Spleen (tissue), 11 donors: ENCODE measurements around the gene SMYD2. TPM values are rescaled to one million over a fixed set of nuclear protein-coding genes. Genes with fewer than 3 reads are reported as not detected.

ENCODE experiments used
- DNase-seq: peaks from one replicate; pipeline ENCODE4 v3.0.0-alpha.2; 2020
- H3K27ac ChIP-seq, 8 donors: fragments of 200-600 bp; sonication (generic) in 7 of 8; 1 replicate in 4 of 8; 2 replicates in 4 of 8; pipeline versions ENCODE4 v1.5.0 to v1.8.0; 2016 to 2021; ENCODE audit warnings: inconsistent platforms in 4 of 8, mild to moderate bottlenecking in 4 of 8, moderate library complexity in 1 of 8
- H3K27me3 ChIP-seq, 7 donors: fragments of 200-600 bp; sonication (generic) in 6 of 7; replicated peaks in 1 of 7; 1 replicate in 4 of 7; 2 replicates in 3 of 7; pipeline versions ENCODE4 v1.5.0 to v1.8.0; 2016 to 2021; ENCODE audit warnings: inconsistent platforms in 3 of 7, mild to moderate bottlenecking in 1 of 7
- H3K36me3 ChIP-seq, 6 donors: fragments of 200-600 bp; sonication (generic) in 5 of 6; 1 replicate in 4 of 6; 2 replicates in 2 of 6; pipeline versions ENCODE4 v1.5.0 to v1.8.0; 2016 to 2021; ENCODE audit warnings: inconsistent platforms in 2 of 6
- H3K4me1 ChIP-seq, 6 donors: fragments of 200-600 bp; sonication (generic) in 5 of 6; 1 replicate in 3 of 6; 2 replicates in 3 of 6; pipeline versions ENCODE4 v1.5.0 to v1.8.0; 2016 to 2021; ENCODE audit warnings: inconsistent platforms in 3 of 6
- H3K4me3 ChIP-seq, 8 donors: fragments of 200-600 bp; sonication (generic) in 7 of 8; 1 replicate in 4 of 8; 2 replicates in 4 of 8; pipeline versions ENCODE4 v1.5.0 to v1.8.0; 2016 to 2021; ENCODE audit warnings: inconsistent platforms in 4 of 8, mild to moderate bottlenecking in 4 of 8, moderate library complexity in 2 of 8
- H3K9me3 ChIP-seq, 8 donors: fragments of 200-600 bp; sonication (generic) in 7 of 8; 1 replicate in 4 of 8; 2 replicates in 4 of 8; pipeline versions ENCODE4 v1.5.0 to v1.8.0; 2016 to 2021; ENCODE audit warnings: inconsistent platforms in 4 of 8
- CTCF ChIP-seq, 11 experiments: fragments of 200-600 bp in 7 of 11; fragments of 450-650 bp in 4 of 11; sonication (generic) in 4 of 11; IDR thresholded peaks in 8 of 11; conservative IDR thresholded peaks in 3 of 11; 1 replicate in 7 of 11; 2 replicates in 4 of 11; pipeline versions ENCODE4 v1.4.0 to v1.8.0; 2016 to 2021; ENCODE audit warnings: antibody characterized with exemption in 11 of 11, inconsistent platforms in 4 of 11, mild to moderate bottlenecking in 1 of 11
- POLR2A ChIP-seq, 3 donors: fragments of 450-650 bp; IDR thresholded peaks; one replicate each; pipeline ENCODE4 v1.5.1; 2017; ENCODE audit warnings: antibody characterized with exemption in 3 of 3, mild to moderate bottlenecking in 1 of 3
- POLR2AphosphoS5 ChIP-seq, 3 donors: sonication (generic); formaldehyde crosslinking; IDR thresholded peaks; one replicate each; pipeline ENCODE4 v1.5.1; 2017; ENCODE audit warnings: antibody characterized with exemption in 3 of 3
- WGBS, 5 donors: extraction: QIAGEN DNeasy Blood & Tissue Kit in 3 of 5; methylation state at CpG; one replicate each; pipeline versions ENCODE4 v1.1.5 to v1.1.7; 2013 to 2018; 5-methylcytosine and 5-hydroxymethylcytosine counted together
- intact Hi-C: fragments of 100-400 bp; cut with DNase I; formaldehyde crosslinking; loops from one replicate; pipeline ENCODE4 v1.15.0; 2023; ENCODE audit warnings: low total_unique reads
- polyA plus RNA-seq, 3 donors: library from polyadenylated mRNA; stranded (reverse); fragments of 200-250 nt; gene quantifications; one replicate each; pipeline ENCODE4 v1.2.1, GENCODE V29; 2013
- total RNA-seq, 7 donors: library from RNA; depleted of rRNA in 3 of 7; stranded (reverse); fragments of >200 nt in 3 of 7; fragmentation: NEBNext Ultra II Directional in 4 of 7; extraction: Animal tissue kit (Norgen Biotek cat#: 25700) in 4 of 7; gene quantifications; one replicate each; pipeline versions ENCODE4 v1.1.0 to v1.2.1, GENCODE V29; 2016 to 2021
- donor health status: healthy with polysubstance abuse.
- donor health status: DM: no; HTN: no; CAD: no; lungs with moderate emphysema.
- donor health status: DM: no; HTN: no; CAD: no.
- donor health status: Bipolar disorder and iron deficiency.
- donor health status: healthy.
- donor health status: DM: no; HTN: no; CAD: no.
- donor health status: DM: yes; HTN: yes; CAD: no.

The SMYD2 gene
- total and polyA plus RNA-seq, 10 donors = 23.5 to 39.7 (median 32.1) TPM

- Histone ChIP-seq H3K36me3 (peaks cover 0 to 67% (median 12%) of the 10 kb centered on the region in 6 donors), H3K4me3 (no peak overlapping the region), H3K4me1 (peaks cover 0 to 10% (median 3%) of the 10 kb centered on the region in 6 donors), H3K27ac (no peak overlapping the region), H3K9me3 (no peaks in the 10 kb centered on the region), H3K27me3 (no peaks in the 10 kb centered on the region)
- 75 to 83% (median 77%) methylated on average over 6 of the region's 6 CpGs for WGBS, 5 donors
- intact Hi-C loops = no loop called here
- TF ChIP-seq CTCF (IDR thresholded peaks at IDR 0.05 in 8 of 11, conservative IDR thresholded peaks at IDR 0.05 in 3 of 11) (no peak), POLR2AphosphoS5 (IDR thresholded peaks at IDR 0.05) (no peak), POLR2A (IDR thresholded peaks at IDR 0.05) (no peak)
- DNase-seq = no peak
These were observed 56.6 kb downstream of the SMYD2 start for GRCh38 chr1:214337511-214337910.

GRCh38 chr1:214338212-214338611, 57.3 kb downstream of the SMYD2 start:
- Histone ChIP-seq H3K27me3 (no peaks in the 10 kb centered on the region), H3K4me1 (peaks cover 0 to 4% (median under 1%) of the 10 kb centered on the region in 6 donors), H3K36me3 (peaks cover 0 to 71% (median 12%) of the 10 kb centered on the region in 6 donors), H3K27ac (no peak overlapping the region), H3K9me3 (no peaks in the 10 kb centered on the region), H3K4me3 (no peak overlapping the region)
- WGBS, 5 donors = 79 to 91% (median 84%) methylated on average over 4 of the region's 4 CpGs
- intact Hi-C loops = no loop called here
- DNase-seq = no peak
- no peak for TF ChIP-seq POLR2AphosphoS5 (IDR thresholded peaks at IDR 0.05)
- TF ChIP-seq POLR2A (IDR thresholded peaks at IDR 0.05) = no peak
- TF ChIP-seq CTCF (IDR thresholded peaks at IDR 0.05 in 8 of 11, conservative IDR thresholded peaks at IDR 0.05 in 3 of 11) = no peak

- Histone ChIP-seq H3K36me3 (peaks cover 0 to 64% (median 6%) of the 10 kb centered on the region in 6 donors), H3K27ac (no peak overlapping the region), H3K9me3 (peaks cover 0 to 18% (median 8%) of the 10 kb centered on the region in 8 donors), H3K4me1 (no peaks in the 10 kb centered on the region), H3K4me3 (no peak overlapping the region), H3K27me3 (no peaks in the 10 kb centered on the region)
- no peak for DNase-seq
- TF ChIP-seq POLR2AphosphoS5 (IDR thresholded peaks at IDR 0.05) (no peak), POLR2A (IDR thresholded peaks at IDR 0.05) (no peak), CTCF (IDR thresholded peaks at IDR 0.05 in 8 of 11, conservative IDR thresholded peaks at IDR 0.05 in 3 of 11) (no peak)
- WGBS, 5 donors = 88 to 94% (median 92%) methylated on average over 3 of the region's 3 CpGs
- intact Hi-C loops = no loop called here
These were observed 60.5 kb downstream of the SMYD2 start for GRCh38 chr1:214341459-214341858.

GRCh38 chr1:214341932-214342331, 61.0 kb downstream of the SMYD2 start:
- Histone ChIP-seq H3K9me3 (peaks cover 0 to 18% (median 8%) of the 10 kb centered on the region in 8 donors), H3K4me1 (no peaks in the 10 kb centered on the region), H3K4me3 (no peak overlapping the region), H3K27me3 (no peaks in the 10 kb centered on the region), H3K36me3 (peaks cover 0 to 64% (median 6%) of the 10 kb centered on the region in 6 donors), H3K27ac (no peak overlapping the region)
- TF ChIP-seq CTCF (IDR thresholded peaks at IDR 0.05 in 8 of 11, conservative IDR thresholded peaks at IDR 0.05 in 3 of 11) = no peak
- no peak for TF ChIP-seq POLR2A (IDR thresholded peaks at IDR 0.05)
- TF ChIP-seq POLR2AphosphoS5 (IDR thresholded peaks at IDR 0.05) = no peak
- 83 to 92% (median 88%) methylated on average over 3 of the region's 3 CpGs for WGBS, 5 donors
- DNase-seq = no peak
- intact Hi-C loops = no loop called here
